Pancreas (tissue), 10 donors: ENCODE results near the gene SETD9. TPM values are rescaled to one million over a fixed set of nuclear protein-coding genes. Genes with fewer than 3 reads are reported as not detected.
A peak's percentile ranks its signal among the peaks of the same experiment; 100 is the strongest.

Experiments used
- ATAC-seq, 4 donors: fragments of 200-7000 bp; cut with Tn5 transposase; one replicate each; pipeline versions ENCODE4 v1.8.0 to v1.9.1; 2020; ENCODE audit warnings: mild to moderate bottlenecking in 4 of 4, moderate library complexity in 4 of 4
- DNase-seq, 6 donors: peaks; one replicate each; pipeline ENCODE4 v3.0.0-alpha.2; 2020
- FAIRE-seq: peaks from 2 replicates; lab custom pipeline; 2012; peaks lifted over from hg19 to GRCh38; lab: Jason Lieb, UNC
- H3K27ac ChIP-seq, 4 donors: fragments of 200-600 bp; sonication (generic); 1 replicate in 3 of 4; 2 replicates in 1 of 4; pipeline versions ENCODE4 v1.5.0 to v1.8.0; 2020
- H3K27me3 ChIP-seq, 4 donors: fragments of 200-600 bp; one replicate each; pipeline ENCODE4 v1.8.0; 2021
- H3K36me3 ChIP-seq, 3 donors: fragments of 200-600 bp; sonication (generic) in 1 of 3; one replicate each; pipeline versions ENCODE4 v1.5.0 to v1.8.0; 2020 to 2021
- H3K4me1 ChIP-seq, 3 donors: fragments of 200-600 bp; one replicate each; pipeline ENCODE4 v1.8.0; 2021
- H3K4me3 ChIP-seq, 4 donors: fragments of 200-600 bp; sonication (generic) in 2 of 4; one replicate each; pipeline versions ENCODE4 v1.5.0 to v1.8.0; 2020 to 2021
- H3K9me3 ChIP-seq, 4 donors: fragments of 200-600 bp; one replicate each; pipeline ENCODE4 v1.8.0; 2021
- CTCF ChIP-seq, 4 donors: fragments of 200-600 bp; sonication (generic) in 3 of 4; IDR thresholded peaks; one replicate each; pipeline versions ENCODE4 v1.5.0 to v1.8.0; 2021; ENCODE audit warnings: antibody characterized with exemption in 4 of 4
- WGBS, 2 donors: extraction: QIAGEN DNeasy Blood & Tissue Kit; methylation state at CpG; one replicate each; pipeline ENCODE4 v1.1.7; 2013; 5-methylcytosine and 5-hydroxymethylcytosine counted together
- intact Hi-C, 3 donors: fragments of 100-400 bp; cut with DNase I; formaldehyde crosslinking; loops; one replicate each; pipeline versions ENCODE4 v1.11.1 to v1.14.2; 2022
- polyA plus RNA-seq, 2 donors: library from polyadenylated mRNA; stranded (reverse); fragments of 200-250 nt; gene quantifications; one replicate each; pipeline ENCODE4 v1.2.3, GENCODE V29; 2013
- total RNA-seq, 6 donors: library from RNA; stranded (reverse); fragmentation: NEBNext Ultra II Directional in 4 of 6; extraction: Animal tissue kit (Norgen Biotek cat#: 25700) in 4 of 6; gene quantifications; one replicate each; pipeline versions ENCODE4 v1.2.1 to v1.2.4, GENCODE V29; 2021 to 2023
- donor health status: healthy with polysubstance abuse.
- donor health status: DM: no; HTN: no; CAD: no; lungs with moderate emphysema.
- donor health status: DM: no; HTN: no; CAD: no.
- donor health status: control.
- donor health status: control.
- donor health status: Bipolar disorder and iron deficiency.
- donor health status: DM: yes; HTN: yes; CAD: no.
- donor health status: DM: no; HTN: no; CAD: no.
- donor health status: DM: no; HTN: no; CAD: no.
- donor health status: DM: yes; HTN: yes; CAD: no.

The SETD9 gene
- total and polyA plus RNA-seq, 8 donors, result 4.6 to 9.7 (median 6.5) TPM

GRCh38 chr5:56947052-56947451 lies 37.7 kb downstream of the SETD9 start:
- Histone ChIP-seq H3K4me3 (no peak overlapping the region), H3K36me3 (peaks cover 0 to 24% (median 0%) of the 10 kb centered on the region in 3 donors), H3K9me3 (no peaks in the 10 kb centered on the region), H3K4me1 (peaks cover 0 to 10% (median 7%) of the 10 kb centered on the region in 3 donors), H3K27ac (no peak overlapping the region), H3K27me3 (no peaks in the 10 kb centered on the region)
- DNase-seq (no peak), ATAC-seq (no peak), FAIRE-seq (peak; percentile 34)
- TF ChIP-seq CTCF (IDR thresholded peaks at IDR 0.05), result no peak
- intact Hi-C loops, result no loop called here

GRCh38 chr5:56950626-56951125 lies 41.3 kb downstream of the SETD9 start:
- intact Hi-C loops, result no loop called here

GRCh38 chr5:56951126-56951945 lies 41.9 kb downstream of the SETD9 start:
- 0% methylated on average over 39 to 85 of the region's 85 CpGs for WGBS, 2 donors
- H3K27me3 ChIP-seq, result no peaks in the 10 kb centered on the region
- peak in 5 of 6 donors; percentile 18 to 75 (median 44) for DNase-seq
- peak overlapping the region; percentile 24 to 74 (median 67) for H3K27ac ChIP-seq
- H3K36me3 ChIP-seq, result no peaks in the 10 kb centered on the region
- peaks cover 0 to 10% (median 7%) of the 10 kb centered on the region in 3 donors for H3K4me1 ChIP-seq
- no peak for FAIRE-seq
- TF ChIP-seq CTCF (IDR thresholded peaks at IDR 0.05), result no peak
- H3K9me3 ChIP-seq, result no peaks in the 10 kb centered on the region
- intact Hi-C loops, result no loop called here
- ATAC-seq, result peak; percentile 54 to 74 (median 62)
- H3K4me3 ChIP-seq, result peak overlapping the region; percentile 67 to 95 (median 86)

More at GRCh38 chr5:56950626-56951125, 41.3 kb downstream of the SETD9 start:
- H3K36me3 ChIP-seq, result no peaks in the 10 kb centered on the region
- peak overlapping the region; percentile 67 to 95 (median 86) for H3K4me3 ChIP-seq
- ATAC-seq (peak; percentile 53 to 81 (median 73)), DNase-seq (peak; percentile 27 to 83 (median 52)), FAIRE-seq (no peak)
- no peak for TF ChIP-seq CTCF (IDR thresholded peaks at IDR 0.05)
- peak overlapping the region in 2 of 4 donors; percentile 23 to 24 for H3K27ac ChIP-seq
- H3K27me3 ChIP-seq, result no peaks in the 10 kb centered on the region
- WGBS, 2 donors, result 0 to 1% methylated on average over 33 of the region's 33 CpGs
- H3K9me3 ChIP-seq, result no peaks in the 10 kb centered on the region
- peaks cover 0 to 10% (median 7%) of the 10 kb centered on the region in 3 donors for H3K4me1 ChIP-seq

- H3K27me3 ChIP-seq, result no peaks in the 10 kb centered on the region
- ATAC-seq (peak; percentile 90 to 95 (median 94)), FAIRE-seq (no peak), DNase-seq (peak; percentile 77 to 92 (median 80))
- H3K9me3 ChIP-seq, result no peaks in the 10 kb centered on the region
- H3K4me3 ChIP-seq, result peak within 1 kb of the TSS; percentile 67 to 95 (median 86)
- H3K27ac ChIP-seq, result peak within 1 kb of the TSS; percentile 24 to 74 (median 67)
- no peaks in the 10 kb centered on the region for H3K36me3 ChIP-seq
- H3K4me1 ChIP-seq, result peaks cover 0 to 10% (median 7%) of the 10 kb centered on the region in 3 donors
- TF ChIP-seq CTCF (IDR thresholded peaks at IDR 0.05), result no peak
- intact Hi-C loops, result no loop called here
- WGBS, 2 donors, result 0 to 1% methylated on average over 71 to 89 of the region's 89 CpGs
Observed at GRCh38 chr5:56951946-56952691, 42.7 kb downstream of the SETD9 start, which contains the start of gene MIER3. TSS of gene MIER3 (minus strand) at chr5:56952123. CDS start at chr5:56952102, 21 bp downstream.
